Keratinocyte (primary cell): ENCODE results near the gene WFDC5. TPM values are rescaled to one million over a fixed set of nuclear protein-coding genes. Genes with fewer than 3 reads are reported as not detected.
"Not testable (repeated sequence)": the region's sequence is repeated elsewhere in the genome, so short reads cannot be mapped to it uniquely, and the experiment has no call there.

ENCODE experiments used
- DNase-seq: peaks from one replicate; pipeline ENCODE4 v3.0.0-alpha.2; 2011; ENCODE audit warnings: low read depth, missing footprints, low spot score
- FAIRE-seq: peaks from 2 replicates; lab custom pipeline; 2011; peaks lifted over from hg19 to GRCh38; lab: Jason Lieb, UNC
- H2AFZ ChIP-seq: 2 replicates; pipeline ENCODE4 v1.6.0; 2012; ENCODE audit warnings: low read length, control low read depth, inconsistent platforms; ENCODE audit not compliant: control insufficient read depth
- H3K27ac ChIP-seq: 2 replicates; pipeline ENCODE4 v1.5.1; 2011; ENCODE audit warnings: low read length; ENCODE audit not compliant: control insufficient read depth, insufficient read depth
- H3K27me3 ChIP-seq: 3 replicates; pipeline ENCODE4 v1.6.0; 2011; ENCODE audit warnings: low read length; ENCODE audit not compliant: control insufficient read depth, insufficient read depth; ENCODE audit errors: extremely low read depth
- H3K36me3 ChIP-seq, 2 experiments: 2 replicates in 1 of 2; 3 replicates in 1 of 2; pipeline ENCODE4 v1.5.1; 2011; ENCODE audit warnings: low read length in 2 of 2, mild to moderate bottlenecking in 1 of 2; ENCODE audit not compliant: control insufficient read depth in 2 of 2, insufficient read depth in 2 of 2; ENCODE audit errors: extremely low read depth in 1 of 2
- H3K4me1 ChIP-seq: 3 replicates; pipeline ENCODE4 v1.5.1; 2011; ENCODE audit warnings: low read length; ENCODE audit not compliant: control insufficient read depth, insufficient read depth; ENCODE audit errors: extremely low read depth
- H3K4me2 ChIP-seq: 3 replicates; pipeline ENCODE4 v1.6.0; 2011; ENCODE audit warnings: low read depth, low read length; ENCODE audit not compliant: control insufficient read depth, insufficient read depth; ENCODE audit errors: extremely low read depth
- H3K4me3 ChIP-seq, 3 experiments: fragments of 200-600 bp in 1 of 3; sonication (generic) in 1 of 3; 2 replicates in 2 of 3; 3 replicates in 1 of 3; pipeline ENCODE4 v1.5.1; 2011 to 2016; ENCODE audit warnings: low read length in 3 of 3, mild to moderate bottlenecking in 3 of 3, control low read depth in 2 of 3, inconsistent platforms in 1 of 3, low read depth in 1 of 3, mixed read lengths in 1 of 3, mixed run types in 1 of 3, moderate library complexity in 1 of 3; ENCODE audit not compliant: control insufficient read depth in 2 of 3, insufficient read depth in 2 of 3; ENCODE audit errors: extremely low read depth in 1 of 3
- H3K79me2 ChIP-seq: 2 replicates; pipeline ENCODE4 v1.6.0; 2012; ENCODE audit warnings: low read length; ENCODE audit not compliant: control insufficient read depth, insufficient read depth
- H3K9ac ChIP-seq: 3 replicates; pipeline ENCODE4 v1.6.0; 2011; ENCODE audit warnings: low read length; ENCODE audit not compliant: control insufficient read depth, insufficient read depth; ENCODE audit errors: extremely low read depth
- H3K9me1 ChIP-seq: 3 replicates; pipeline ENCODE4 v1.6.0; 2011; ENCODE audit warnings: low read length; ENCODE audit not compliant: control insufficient read depth, insufficient read depth; ENCODE audit errors: extremely low read depth
- H3K9me3 ChIP-seq: 2 replicates; pipeline ENCODE4 v1.5.1; 2012; ENCODE audit warnings: low read depth, low read length; ENCODE audit not compliant: control insufficient read depth
- H4K20me1 ChIP-seq: 3 replicates; pipeline ENCODE4 v1.6.0; 2011; ENCODE audit warnings: low read length; ENCODE audit not compliant: control insufficient read depth, insufficient read depth; ENCODE audit errors: extremely low read depth
- CTCF ChIP-seq, 3 experiments: IDR thresholded peaks in 1 of 3; conservative IDR thresholded peaks in 1 of 3; optimal IDR thresholded peaks in 1 of 3; 2 replicates in 2 of 3; 3 replicates in 1 of 3; pipeline versions ENCODE3 to v1.5.1; 2011; ENCODE audit warnings: low read length in 3 of 3, mild to moderate bottlenecking in 3 of 3, moderate library complexity in 2 of 3, control low read depth in 1 of 3, inconsistent platforms in 1 of 3; ENCODE audit not compliant: insufficient read depth in 2 of 3; ENCODE audit errors: extremely low read depth in 1 of 3
- EZH2 ChIP-seq: IDR thresholded peaks from one replicate; pipeline ENCODE4 v1.6.1; 2012; ENCODE audit warnings: inconsistent platforms, mild to moderate bottlenecking, low read length, moderate library complexity
- dilution Hi-C: fragments of 300-500 bp; cut with MboI; formaldehyde crosslinking; loops from one replicate; pipeline ENCODE4 v1.7.0; 2020; ENCODE audit warnings: low sequenced_read_pairs; ENCODE audit not compliant: extremely low pct_ligation_motif_present
- polyA plus RNA-seq, 5 experiments: library from polyadenylated mRNA; depleted of rRNA in 3 of 5; stranded (reverse) in 3 of 5; stranded (forward) in 1 of 5; unstranded in 1 of 5; fragments of >200 nt; gene quantifications; 1 replicate in 1 of 5; 2 replicates in 3 of 5; 3 replicates in 1 of 5; pipeline versions ENCODE4 v1.2.1 to v1.2.3, GENCODE V29; 2011 to 2012; ENCODE audit warnings: missing spikeins in 2 of 5, low read depth in 1 of 5, low replicate concordance in 1 of 5

The WFDC5 gene
- polyA plus RNA-seq, 1 donor (not counting 4 experiments of a cell fraction or from before 2014, with no cell fraction given): 5.1 TPM

- FAIRE-seq: no peak
- H3K27me3 ChIP-seq: peaks cover 10% of the 10 kb centered on the region
Measured at GRCh38 chr20:45149062-45149461, 34.1 kb upstream of the WFDC5 start.

GRCh38 chr20:45140836-45141235 is 25.9 kb upstream of the WFDC5 start:
- H3K27ac ChIP-seq: no peak overlapping the region
- FAIRE-seq: no peak

More at GRCh38 chr20:45149062-45149461, 34.1 kb upstream of the WFDC5 start:
- no peak overlapping the region for H3K4me3 ChIP-seq
- H3K79me2 ChIP-seq: no peaks in the 10 kb centered on the region
- no peak overlapping the region for H3K4me2 ChIP-seq
- H3K9me1 ChIP-seq: no peaks in the 10 kb centered on the region
- H3K27ac ChIP-seq: no peak overlapping the region
- dilution Hi-C loops: no loop called here
- H3K4me1 ChIP-seq: no peaks in the 10 kb centered on the region
- no peaks in the 10 kb centered on the region for H4K20me1 ChIP-seq
- TF ChIP-seq CTCF (optimal IDR thresholded peaks at IDR 0.05 in 1 of 3, IDR thresholded peaks at IDR 0.05 in 1 of 3, conservative IDR thresholded peaks at IDR 0.05 in 1 of 3; ENCODE audit: extremely low read depth in 1 of 3, insufficient read depth in 2 of 3, low read length in 3 of 3) (no peak), EZH2 (no peak)
- no peak for DNase-seq
- H3K9ac ChIP-seq: no peak overlapping the region
- no peaks in the 10 kb centered on the region for H3K36me3 ChIP-seq
- H3K9me3 ChIP-seq: no peaks in the 10 kb centered on the region
- H2AFZ ChIP-seq: no peak overlapping the region

GRCh38 chr20:45139733-45140375 is 24.9 kb upstream of the WFDC5 start:
- not testable (repeated sequence) for FAIRE-seq

More at GRCh38 chr20:45140836-45141235, 25.9 kb upstream of the WFDC5 start:
- no peak for DNase-seq
- Histone ChIP-seq H3K9ac (no peak overlapping the region), H3K9me1 (no peaks in the 10 kb centered on the region), H3K27me3 (no peaks in the 10 kb centered on the region), H3K79me2 (no peaks in the 10 kb centered on the region), H3K4me2 (no peak overlapping the region), H3K9me3 (no peaks in the 10 kb centered on the region), H3K36me3 (no peaks in the 10 kb centered on the region), H3K4me1 (peaks cover 6% of the 10 kb centered on the region), H4K20me1 (no peaks in the 10 kb centered on the region), H3K4me3 (no peak overlapping the region), H2AFZ (no peak overlapping the region)
- dilution Hi-C loops: no loop called here
- TF ChIP-seq EZH2 (no peak), CTCF (optimal IDR thresholded peaks at IDR 0.05 in 1 of 3, IDR thresholded peaks at IDR 0.05 in 1 of 3, conservative IDR thresholded peaks at IDR 0.05 in 1 of 3; ENCODE audit: extremely low read depth in 1 of 3, insufficient read depth in 2 of 3, low read length in 3 of 3) (no peak)

More at GRCh38 chr20:45139733-45140375, 24.9 kb upstream of the WFDC5 start:
- H3K9me1 ChIP-seq, H3K4me2 ChIP-seq, H4K20me1 ChIP-seq, H3K36me3 ChIP-seq, H3K27me3 ChIP-seq, dilution Hi-C loops, H3K79me2 ChIP-seq, H3K9me3 ChIP-seq, H3K4me3 ChIP-seq, H3K4me1 ChIP-seq, H3K9ac ChIP-seq, DNase-seq, H2AFZ ChIP-seq, H3K27ac ChIP-seq: not testable (repeated sequence)
